ENCODE measurements around the gene EBF4.

The EBF4 gene

DNA sequence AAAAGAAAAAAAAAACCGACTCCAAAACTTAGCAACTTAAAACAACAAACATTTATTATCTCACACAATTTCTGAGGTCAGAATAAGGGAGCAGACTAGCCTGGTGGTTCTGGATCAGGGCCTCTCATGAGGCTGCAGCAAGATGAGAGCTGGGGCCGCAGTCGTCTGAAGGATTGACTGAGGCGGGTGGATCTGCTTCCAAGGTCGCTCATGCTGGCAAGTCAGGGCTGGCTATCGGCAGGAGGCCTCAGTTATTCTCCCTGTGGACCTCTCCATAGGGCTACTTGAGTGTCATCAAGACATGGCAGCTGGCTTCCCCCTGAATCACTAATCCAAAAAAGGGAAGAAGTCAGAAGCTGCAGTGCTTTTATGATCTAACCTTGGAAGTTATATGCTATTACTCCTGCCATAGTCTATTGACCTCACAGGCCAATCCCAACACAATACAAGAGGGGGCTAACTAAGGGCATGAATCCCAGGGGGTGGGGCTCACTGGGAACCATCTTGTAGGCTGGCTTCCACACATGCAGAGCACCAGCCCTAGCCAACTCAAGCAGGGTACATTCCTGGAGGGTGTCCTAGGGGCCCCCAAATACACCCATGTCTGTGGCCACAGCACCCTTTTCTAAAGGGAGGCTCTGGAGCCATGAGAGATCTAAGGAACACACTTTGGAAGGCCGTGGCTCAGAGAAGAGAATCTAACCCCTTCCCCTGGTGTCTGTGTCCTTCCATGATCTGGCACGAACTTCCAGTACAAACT is 11.3 kb downstream of the EBF4 start:
- DNase-seq, result no peak

DNA sequence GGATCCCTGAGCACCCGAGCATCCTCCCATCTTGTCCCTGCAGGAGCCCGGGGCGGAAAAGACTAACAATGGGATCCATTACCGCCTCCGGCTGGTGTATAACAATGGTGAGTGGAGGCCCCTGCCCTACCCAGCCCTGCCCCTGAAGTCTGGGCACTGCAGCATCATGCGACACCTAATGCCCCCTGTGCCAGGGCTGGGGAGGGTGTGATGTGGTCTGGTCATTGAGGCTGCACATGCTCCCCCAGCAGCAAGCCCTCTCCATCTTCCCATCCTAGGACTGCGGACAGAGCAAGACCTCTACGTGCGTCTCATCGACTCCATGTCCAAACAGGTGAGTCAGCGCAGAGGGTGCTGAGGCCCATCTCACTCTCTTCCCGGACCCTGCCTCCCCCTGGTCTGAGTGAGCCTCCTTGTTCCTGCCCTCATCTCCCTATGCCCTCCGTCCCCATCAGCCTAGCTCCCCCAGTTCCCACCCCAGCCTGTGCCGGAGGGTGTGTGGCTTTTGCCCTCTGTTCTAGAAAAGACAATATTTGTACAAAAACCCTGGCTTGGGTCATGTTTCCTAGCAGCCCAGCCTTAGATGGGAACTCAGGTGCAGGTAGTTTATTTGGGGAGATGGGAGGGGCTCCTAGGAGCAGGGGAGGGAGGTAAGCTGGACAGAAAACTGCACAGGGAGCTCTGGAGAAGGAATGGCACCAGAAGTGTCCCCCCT is 13.5 kb downstream of the EBF4 start:
- DNase-seq, result no peak

DNA sequence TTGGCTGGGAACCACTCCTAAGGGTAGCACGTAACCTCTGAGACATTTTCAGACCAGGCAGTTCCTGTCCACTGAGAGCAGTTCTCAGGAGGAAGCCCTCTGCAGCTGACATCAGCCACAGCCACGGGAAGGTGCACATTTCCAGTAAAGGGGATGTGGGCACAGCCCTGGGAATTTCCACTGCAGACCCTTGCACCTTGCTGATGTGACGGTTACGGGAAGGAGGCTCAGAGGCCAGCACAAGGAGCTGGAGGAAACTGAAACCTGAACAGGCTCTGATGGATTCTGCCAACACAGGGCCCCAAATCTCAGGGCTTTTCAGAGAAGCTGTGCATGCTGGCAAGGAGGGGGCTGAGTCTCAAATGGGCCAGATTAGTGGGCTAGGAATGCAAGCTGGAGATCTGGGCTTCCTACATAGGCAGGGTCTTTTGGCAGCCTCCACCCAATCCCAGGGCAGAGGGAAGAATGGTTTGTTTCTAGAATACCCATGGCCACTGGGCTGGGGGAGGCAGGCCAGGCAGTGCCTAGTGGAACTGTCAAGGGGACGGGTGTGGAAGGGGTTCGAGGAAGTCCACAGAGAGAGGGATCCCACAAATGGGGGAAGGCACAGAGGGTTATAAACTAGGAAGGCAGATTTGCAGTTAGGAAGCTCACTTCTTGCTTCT is 14.2 kb downstream of the EBF4 start:
- DNase-seq, result no peak

DNA sequence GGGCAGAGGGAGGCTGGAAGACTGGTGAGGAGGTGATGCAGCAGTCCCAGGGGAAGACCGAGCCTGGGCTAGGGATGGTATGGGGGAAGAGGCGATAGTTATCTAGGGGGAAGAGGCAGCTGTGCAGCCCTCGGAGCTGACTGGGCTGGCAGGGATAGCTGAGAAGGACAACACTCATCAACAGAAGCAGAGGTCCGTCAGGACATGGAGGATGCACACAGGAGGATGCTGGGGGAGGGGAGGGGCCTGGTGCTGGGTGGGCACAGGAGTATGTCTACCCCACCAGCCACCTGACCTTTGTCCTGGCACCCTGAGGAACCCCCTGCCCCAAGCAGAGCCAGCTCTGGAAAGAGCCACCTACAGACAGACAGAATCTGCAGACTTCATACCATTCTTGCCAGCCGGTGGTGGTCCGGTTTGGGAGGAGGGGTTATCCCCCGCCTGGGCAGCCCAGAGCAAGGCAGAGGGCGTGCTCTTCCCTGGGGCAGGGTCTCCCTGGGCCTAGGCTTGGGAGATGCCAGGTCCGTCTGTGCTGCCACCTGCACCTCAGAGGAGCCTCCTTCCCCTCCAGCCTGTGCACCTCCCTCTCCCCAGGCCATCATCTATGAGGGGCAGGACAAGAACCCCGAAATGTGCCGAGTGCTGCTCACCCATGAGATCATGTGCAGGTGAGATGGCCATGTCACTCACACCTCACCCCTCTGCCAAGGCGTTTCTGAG is 14.9 kb downstream of the EBF4 start:
- DNase-seq, result no peak

DNA sequence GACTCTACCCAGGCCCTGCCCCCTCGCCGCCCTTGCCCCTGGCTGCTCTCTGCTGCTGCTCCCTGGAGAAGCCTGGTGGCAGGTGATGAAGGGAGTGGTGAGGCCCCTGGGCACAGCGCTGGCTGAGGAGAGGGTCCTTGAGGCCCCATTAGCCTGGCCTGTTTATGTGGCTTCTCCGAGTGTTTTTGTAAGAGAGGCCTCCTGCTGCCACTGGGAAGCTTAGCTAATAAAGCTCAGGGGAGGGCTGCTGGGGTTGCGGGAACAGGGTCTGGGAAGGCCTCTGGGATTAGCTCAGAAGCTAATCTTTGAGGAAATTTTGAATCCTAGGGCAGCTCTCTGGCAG is 15.5 kb downstream of the EBF4 start:
- DNase-seq, result no peak

DNA sequence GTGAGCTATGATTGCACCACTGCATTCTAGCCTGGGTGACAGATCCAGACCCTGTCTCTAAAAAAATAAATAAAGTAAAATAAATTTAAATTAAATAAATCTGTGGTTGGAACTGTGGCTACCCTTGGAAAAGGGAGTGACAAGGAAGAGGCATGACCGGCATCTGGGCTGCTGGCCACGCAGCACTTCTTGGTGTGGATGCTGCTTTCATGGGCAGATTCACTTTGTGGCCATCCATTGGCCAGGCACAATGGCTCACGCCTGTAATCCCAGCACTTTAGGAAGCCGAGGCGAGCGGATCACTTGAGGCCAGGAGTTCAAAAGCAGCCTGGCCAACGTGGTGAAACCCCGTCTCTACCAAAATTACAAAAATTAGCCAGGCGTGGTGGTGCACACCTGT is 16.1 kb downstream of the EBF4 start:
- DNase-seq, result no peak

DNA sequence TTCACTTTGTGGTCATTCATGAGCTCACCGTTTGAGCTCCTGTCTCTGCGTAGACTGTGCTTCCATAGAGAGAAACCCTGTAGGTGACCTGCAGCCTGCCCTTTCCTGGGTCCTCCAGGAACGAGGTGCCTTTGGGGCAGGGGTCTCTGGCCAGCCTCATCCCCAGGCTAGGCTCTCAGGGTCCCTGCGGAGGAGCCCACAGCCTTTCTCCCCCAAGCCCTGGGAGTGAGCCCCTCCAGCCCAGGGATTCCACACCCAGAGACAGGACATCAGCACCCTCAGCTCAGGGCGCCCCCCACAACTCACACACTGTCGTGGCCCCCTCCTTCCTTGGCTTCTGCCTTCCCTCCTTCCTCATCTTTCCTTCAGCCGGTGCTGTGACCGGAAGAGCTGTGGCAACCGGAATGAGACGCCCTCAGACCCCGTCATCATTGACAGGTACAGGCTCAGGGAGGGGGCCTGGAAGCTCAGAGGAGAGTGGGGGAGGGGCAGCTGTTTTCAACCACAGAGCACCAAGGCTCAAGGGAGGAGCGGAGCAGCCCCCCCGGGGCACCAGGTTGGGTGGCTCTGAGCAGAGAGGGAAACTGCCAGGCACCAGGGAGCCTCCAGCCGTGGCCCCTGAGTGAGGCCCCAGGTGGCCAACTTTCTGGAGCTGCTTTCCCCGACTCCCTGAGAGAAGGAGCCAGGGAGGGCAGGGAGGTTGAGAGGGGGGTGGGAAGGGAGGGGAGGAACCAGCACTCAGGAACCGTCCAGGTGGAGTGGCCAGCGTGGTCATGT is 16.8 kb downstream of the EBF4 start:
- DNase-seq, result no peak

DNA sequence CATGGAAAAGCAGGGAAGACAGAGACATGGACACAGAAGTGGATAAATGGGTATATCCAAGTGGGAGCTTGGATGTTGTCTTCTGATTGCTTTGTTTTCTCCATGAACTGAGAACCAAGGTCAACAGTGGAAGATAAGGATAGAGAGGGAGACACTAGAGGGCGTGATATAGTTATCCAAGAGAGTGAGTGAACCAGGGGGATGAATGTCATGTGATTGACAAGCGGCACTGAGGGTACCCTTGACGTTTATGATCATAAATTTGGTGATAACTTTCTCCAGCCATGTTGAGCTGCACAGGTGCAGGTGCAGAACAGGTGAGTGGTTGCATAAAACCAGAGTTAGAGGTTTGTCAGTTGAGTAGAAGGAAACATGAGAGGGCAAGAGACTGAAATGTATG is 20.7 kb downstream of the EBF4 start:
- no peak for DNase-seq

DNA sequence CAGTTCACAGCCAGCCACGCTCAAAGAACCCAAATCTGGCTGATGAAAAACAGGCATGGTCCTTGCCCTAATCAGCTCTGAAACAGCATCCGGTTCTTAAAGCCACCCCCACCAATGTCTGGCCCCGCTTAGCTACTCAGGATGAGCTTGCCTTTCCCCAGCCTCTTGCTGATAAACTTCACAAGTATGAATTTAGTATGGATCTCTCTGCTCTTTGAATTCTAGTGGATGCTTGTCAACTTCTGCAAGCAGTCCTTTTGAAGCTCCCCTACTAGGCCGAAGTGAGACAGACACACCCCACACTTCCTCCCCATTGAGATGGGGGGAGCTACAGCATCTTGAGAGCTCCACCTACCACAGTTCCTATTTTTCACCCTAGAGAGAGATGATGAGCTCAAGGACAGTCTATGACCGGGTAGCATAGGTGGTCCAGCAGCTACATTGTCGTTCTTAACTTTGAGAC is 36.7 kb downstream of the EBF4 start:
- DNase-seq, result peak; percentile 48

DNA sequence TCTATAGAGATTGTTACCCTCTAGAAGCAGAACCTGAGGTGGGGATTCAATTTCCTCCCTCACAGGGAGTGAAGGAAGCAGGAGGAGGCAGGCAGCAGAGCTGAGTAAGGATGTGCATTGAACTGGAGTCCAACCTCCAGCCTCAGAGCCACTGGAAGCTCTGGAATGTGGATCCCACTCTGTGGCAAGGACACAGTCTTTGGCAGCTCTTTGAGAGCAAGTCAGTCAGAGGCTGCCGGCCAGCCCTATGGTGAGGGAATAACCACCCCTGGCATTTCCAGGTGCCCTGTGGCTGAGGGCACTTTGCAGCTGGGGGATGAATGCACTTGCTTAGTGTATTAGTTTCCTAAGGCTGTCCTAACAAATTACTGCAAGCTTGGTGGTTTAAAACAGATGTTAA is 37.2 kb downstream of the EBF4 start:
- DNase-seq, result no peak

DNA sequence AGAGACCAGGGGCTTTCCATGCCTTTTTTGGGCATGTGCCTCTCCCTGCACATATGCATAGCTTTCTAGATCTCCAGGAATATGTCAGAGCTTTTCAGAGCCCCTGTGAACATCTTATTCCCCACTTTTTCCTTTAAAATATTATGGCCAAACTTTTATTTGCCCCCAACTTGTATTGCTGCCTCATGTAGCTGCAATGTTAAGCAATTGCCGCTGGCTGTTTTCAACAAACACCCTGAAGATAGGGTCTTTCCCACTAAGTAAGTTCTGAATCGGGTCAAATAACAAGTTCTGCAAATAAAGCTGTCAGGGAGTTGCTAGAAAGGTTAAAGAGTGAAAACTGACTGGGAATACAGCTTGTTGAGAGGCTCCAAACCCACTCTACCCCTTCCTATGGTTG is 42.3 kb downstream of the EBF4 start:
- DNase-seq, result no peak

DNA sequence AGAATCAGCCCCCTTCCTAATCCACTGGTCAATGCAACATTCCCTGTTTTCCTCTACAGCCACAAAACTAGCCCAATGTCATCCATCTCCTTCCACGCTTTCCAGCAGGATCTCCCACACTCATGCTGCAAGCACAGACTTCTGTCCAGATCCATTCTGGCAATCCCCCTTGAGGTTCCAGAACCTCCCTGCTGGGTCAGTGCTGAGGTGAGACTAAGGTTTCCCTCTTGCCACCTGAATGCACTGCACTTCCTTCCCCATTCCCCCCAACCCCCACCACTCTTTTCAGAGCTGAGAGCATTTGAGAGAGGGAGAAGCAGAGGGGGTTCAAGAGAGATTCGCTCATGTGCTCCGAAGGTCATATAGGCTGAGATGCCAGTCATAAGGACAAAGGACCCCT is 43.9 kb downstream of the EBF4 start:
- no peak for DNase-seq

DNA sequence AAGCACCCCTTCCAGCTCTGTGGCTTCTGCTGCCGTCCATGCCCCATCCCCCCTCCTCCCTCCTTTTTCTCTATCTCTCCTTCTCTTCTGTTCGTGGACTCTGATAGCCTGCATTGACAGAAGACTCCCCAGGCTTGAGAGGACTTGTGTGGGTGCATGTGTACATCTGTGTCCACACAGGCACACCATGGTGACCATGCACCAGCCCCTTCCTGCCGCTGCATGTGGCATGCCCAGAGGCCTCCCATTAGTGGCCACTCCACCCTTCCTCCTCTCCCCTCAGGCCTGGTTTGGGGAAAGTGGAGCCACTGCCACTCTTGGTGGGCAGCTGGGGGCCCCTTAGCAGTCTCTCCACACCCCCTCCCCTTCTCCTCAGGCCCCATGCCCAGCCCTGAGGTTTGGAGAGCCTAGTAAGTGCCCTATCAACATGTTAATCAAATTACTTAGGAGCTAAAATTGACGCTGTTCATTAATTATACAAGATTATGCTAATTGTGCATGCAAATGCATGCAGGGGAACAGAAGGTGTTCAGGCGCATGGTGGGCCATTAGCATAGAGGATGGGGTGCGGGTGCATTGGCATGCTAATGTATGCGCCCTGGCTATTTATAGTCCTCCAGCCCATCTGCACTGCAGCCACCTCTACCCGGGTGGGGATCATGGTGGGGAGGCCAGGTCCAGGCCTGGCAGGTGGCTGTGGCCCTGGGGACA is 45.9 kb downstream of the EBF4 start:
- DNase-seq, result no peak

DNA sequence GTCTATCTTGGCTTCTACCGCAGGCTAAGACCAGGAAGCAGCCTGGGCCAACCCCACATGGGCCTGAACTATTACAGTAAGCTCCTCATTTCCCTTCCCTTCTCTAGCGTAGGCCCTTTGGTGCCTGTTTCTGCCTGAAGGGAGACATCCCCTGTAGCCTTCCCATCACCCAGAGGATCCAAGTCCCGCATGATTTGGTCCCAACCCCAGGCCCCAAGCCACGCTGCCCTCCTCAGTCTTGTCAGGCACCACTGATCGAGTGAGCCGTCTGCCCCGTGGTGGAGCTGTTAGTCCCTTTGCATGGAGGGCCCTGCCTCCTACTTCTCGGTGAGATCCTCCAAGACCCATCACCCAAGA is 46.4 kb downstream of the EBF4 start:
- no peak for DNase-seq

DNA sequence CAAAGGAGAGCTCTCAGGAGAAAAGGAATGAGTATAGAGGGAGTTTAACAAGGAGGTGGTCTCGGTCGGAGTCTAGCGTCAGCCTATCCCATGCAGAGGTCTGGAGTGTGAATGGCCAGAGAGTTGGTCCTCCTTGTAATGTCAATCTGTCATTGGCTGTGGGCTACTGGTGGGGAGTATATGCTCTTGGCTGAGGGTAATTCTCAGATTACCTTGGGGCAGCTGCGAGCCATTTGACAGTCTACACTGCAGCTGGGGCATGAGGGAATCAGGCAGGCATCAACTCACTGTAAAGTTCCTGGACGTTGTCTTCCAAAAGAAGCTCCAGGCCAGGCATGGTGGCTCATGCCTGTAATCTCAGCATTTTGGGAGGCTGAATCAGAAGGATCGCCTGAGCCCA is 48.1 kb downstream of the EBF4 start:
- DNase-seq, result no peak

DNA sequence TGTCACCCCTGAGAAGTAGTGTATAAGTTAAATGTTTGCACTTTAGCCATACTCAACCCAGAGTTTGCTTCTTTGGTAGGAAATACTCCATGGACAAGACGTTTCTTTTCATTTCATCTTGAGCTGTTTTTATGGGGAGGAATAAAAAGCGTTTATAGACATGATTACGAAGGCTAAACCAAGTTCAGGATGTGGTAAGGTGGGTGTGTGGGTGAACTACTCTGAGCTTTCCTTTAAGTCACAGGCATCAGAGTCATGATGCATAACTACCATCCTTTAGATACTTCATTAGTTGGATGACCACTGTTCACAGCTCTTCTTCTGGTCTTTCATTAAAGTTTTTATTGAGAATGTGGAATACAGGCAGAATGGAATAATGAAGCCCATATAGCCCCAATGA is 48.9 kb downstream of the EBF4 start:
- DNase-seq, result peak; percentile 48

DNA sequence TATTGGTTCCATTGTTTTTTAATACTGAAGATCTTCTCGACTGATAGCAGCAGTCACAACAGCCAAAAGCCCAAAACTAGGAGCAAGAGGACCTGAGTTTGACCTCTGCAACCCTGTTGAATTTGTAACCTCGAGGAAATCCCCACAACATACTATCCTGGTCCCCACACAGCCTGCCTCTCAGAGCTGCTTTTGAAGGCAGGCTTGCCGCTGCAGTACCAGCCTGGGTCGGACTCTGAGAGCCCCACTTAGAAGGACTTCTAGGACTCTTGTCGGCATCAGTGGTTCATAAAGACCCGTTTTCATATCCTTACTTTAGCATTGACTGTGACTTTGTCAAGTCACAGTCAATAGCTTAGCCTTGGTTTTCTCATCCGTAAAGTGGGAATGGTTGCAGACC is 49.3 kb downstream of the EBF4 start:
- no peak for DNase-seq

DNA sequence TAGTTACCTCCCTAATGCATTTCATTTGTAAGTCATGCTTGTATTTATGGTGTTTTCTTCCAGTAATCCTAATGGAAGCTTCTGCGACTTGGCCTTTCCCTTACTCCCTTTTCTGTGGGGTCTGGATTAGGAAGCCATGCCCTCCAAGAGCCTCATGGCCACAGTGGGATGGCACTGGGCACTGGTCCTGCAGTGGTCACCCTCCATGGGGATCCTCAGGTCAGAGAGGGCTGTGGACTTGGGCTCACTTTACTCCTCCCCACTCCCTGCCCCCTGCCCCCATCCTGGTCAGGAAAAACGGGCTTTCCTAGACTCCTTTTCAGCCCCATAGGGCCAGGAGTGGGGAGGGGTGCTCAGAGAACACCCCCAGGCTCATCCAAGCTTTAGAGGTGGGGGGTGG is 49.9 kb downstream of the EBF4 start:
- DNase-seq, result no peak

DNA sequence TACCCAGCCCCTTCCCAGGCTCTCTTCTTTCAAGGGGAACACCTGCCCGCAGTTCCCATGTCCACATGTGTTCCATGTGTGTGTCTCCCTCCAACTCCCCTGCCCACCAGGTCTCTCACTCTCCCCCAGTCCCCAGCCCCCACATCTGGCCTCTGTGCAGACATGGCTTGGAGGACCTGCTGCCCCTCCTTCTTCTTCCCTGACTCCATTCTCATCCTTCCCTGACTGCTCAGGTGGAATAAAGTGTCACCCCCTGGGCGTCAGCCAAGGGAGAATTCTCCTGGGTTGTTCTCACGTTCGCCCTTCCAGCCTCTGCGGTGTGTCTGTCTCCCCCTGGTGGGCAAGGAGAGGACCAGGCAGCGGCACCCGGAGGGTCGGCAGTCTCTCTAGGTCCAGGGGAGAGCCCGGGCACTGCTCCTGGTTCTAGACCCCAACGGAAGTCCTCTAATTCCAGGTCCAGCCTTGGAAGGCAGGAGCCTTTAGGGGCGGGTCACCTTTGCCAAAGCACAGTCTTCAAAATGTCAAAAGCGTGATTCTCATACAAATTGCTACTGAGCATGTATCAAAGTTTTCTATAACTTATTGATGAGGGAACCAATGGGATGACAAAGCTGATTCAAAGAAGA is 50.5 kb downstream of the EBF4 start:
- DNase-seq, result peak; percentile 74

DNA sequence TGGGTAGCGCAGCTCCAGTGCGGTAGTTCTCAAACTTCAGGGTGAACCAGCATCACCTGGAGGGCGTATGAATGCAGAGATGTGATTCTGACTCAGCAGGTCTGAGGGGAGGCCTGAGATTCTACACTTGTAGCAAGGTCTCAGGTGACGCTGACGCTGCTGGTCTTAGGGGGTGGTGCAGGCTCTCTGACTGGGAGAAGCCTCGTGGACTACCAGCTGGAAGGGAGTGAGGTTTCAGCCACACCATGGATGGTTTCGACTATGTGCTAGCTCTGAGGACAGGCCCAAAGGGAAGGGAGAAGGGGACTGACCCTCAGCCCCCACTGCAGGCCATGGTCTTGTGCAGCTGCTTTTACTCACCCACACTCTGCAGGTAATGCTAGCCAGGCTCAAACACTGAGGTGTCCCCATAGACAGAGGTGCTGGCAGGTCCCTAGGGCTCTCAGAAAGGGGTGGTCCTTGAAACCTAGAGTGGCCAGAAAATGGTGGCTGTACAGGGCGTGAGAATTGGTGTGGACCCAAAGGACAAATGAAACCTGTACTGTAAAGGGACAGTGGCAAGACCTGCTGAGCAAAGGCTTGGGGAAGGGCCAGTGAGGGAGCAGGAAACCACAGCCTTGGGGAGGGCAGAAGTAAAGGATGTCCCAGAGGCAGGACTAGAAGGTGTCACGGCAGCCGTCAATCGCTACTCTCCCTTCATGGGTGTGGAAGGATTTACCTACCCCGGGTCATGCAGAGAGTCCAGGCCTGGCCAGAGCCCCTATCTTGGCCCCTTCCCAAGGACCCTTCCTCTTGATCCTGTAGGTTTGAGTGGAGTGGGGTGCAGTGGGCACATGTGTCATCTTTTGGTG is 52.7 kb downstream of the EBF4 start:
- no peak for DNase-seq
